HG02623 (cell line): ENCODE data around the gene ZXDC.

ENCODE experiments used
- ATAC-seq: cut with Tn5 transposase; IDR thresholded peaks from one replicate; pipeline ENCODE4 v1.9.1; 2021; ENCODE audit warnings: moderate library complexity; ENCODE audit not compliant: unreplicated experiment

The ZXDC gene

DNA sequence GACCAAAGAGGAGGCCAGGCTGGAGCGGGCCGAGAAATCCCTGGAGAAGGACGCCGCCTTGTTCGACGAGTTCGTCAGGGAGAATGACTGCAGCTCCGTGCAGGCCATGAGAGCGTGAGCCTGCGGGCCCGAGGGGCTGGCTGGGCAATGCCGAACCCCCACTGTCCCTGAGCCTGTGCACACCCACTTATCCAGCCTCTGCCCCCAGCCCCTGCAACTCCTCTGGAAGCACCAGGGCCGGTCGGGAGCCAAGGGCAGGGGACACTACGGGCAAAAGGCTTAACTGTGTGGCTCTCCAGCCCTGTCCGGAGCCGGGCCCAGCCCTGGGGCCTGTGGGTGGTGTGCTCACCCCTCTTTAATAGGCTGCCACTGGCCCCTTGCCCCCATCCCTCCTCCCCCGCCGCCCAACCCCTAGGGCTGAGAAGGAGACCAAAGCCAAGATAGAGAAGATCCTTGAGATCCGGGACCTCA lies 57.0 kb downstream of the ZXDC start:
- no peak for ATAC-seq

DNA sequence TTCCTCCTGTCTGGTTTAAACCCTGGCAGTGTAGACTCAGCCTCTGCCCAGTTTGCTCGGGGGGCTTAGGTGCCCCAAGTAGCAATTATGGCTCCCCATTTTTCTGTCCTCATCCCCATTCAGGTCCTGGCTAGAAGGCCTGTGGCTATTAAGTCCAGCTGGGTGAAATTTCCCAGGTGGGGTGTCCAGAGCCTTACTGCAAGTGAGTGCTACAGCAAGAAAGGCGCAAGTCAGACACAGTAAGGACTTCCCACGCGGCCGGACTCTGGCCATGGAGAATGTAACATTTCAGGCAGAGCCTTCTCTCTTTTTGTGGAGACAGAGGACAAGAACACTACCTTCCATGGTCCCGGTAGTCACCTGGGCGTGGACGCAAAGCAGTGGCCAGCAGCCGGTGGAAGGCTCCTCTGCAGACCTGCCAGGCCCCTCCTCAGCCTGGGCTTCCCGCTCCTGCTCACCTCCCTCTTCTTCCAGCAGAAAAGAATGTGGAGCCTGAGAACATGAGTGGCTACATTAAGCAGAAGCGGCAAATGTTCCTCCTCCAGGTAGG lies 57.6 kb downstream of the ZXDC start:
- no peak for ATAC-seq

DNA sequence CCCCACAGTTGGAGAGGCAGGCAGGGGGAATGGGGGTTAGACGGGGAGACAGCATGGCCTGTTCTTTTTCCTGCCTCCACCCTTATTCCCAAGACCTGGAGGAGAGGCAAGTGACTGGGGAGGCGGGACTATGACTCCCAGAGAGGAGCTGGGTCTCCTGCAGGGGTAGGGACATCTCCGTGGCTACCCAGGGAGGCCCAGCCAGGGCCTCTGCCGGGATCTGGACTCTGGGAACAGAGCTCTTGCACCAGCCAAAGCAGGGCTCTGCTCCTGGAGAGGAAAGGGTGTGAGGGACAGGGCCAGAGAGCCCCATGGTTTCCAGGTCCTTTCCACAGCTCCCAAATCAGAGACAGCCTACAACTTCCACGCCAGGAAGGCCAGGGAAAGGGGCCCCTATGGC lies 58.2 kb downstream of the ZXDC start:
- no peak for ATAC-seq

DNA sequence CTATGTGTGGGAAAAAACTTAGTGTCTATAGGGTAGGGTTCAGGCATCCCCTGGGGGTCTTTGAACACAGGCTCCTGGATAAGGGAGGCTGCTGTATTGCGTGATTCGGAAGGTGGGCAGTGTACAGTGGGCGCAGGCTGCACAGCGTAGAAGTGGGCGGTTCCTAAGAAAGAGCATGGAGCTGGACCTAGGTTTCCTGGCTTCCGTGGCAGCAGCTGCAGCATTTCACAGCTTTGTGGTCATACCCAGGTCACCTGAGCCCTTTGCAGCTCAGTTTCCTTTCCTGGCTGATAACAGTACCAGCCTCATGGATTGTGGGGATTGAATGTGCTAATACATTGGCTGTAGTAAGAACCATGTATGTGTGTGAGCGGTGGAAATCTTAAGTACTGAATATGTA lies 58.7 kb downstream of the ZXDC start:
- ATAC-seq = no peak

GRCh38 chr3:126415661-126416591 lies 59.8 kb downstream of the ZXDC start:
- no peak for ATAC-seq

- ATAC-seq = no peak
These were observed 60.6 kb downstream of the ZXDC start for GRCh38 chr3:126414961-126415660.

- no peak for ATAC-seq
These were observed 61.3 kb downstream of the ZXDC start for GRCh38 chr3:126414406-126414805.

- ATAC-seq = no peak
These were observed 62.0 kb downstream of the ZXDC start for GRCh38 chr3:126413693-126414080.

GRCh38 chr3:126412841-126413692 lies 62.6 kb downstream of the ZXDC start:
- ATAC-seq = no peak

GRCh38 chr3:126408099-126408498 lies 67.6 kb downstream of the ZXDC start:
- ATAC-seq = no peak

GRCh38 chr3:126407412-126408044 lies 68.2 kb downstream of the ZXDC start:
- no peak for ATAC-seq

- no peak for ATAC-seq
These were observed 69.0 kb downstream of the ZXDC start for GRCh38 chr3:126406389-126407296.

- ATAC-seq = no peak
These were observed 72.9 kb downstream of the ZXDC start for GRCh38 chr3:126402666-126403302.

- ATAC-seq = no peak
These were observed 73.5 kb downstream of the ZXDC start for GRCh38 chr3:126402178-126402577.

DNA sequence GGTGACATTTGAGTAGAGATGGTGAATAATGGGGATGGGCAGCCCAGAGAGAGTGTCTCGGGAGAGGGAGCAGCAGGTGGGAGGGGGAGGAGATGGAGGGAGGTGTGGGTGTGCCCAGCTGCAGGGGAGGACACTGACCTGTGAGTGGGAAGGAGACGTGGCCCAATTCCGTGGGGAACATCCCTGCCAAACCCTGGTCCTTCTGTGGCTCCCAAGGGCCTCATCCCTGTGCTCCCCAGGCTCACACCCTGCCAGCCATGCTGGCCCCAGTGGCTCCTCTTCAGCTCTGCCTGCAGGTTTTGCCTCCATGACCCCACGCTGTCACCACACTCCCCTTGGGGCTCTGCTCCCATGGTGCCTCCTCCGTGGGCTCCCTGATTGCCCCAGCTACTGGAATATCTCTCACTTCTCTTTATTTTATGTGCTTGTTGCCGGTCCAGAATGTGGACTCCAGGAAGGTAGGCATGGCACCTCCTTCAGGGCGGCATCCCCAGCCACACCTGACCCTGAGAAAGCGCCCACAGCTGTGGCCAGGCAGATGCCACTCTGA lies 74.0 kb downstream of the ZXDC start:
- ATAC-seq = no peak

DNA sequence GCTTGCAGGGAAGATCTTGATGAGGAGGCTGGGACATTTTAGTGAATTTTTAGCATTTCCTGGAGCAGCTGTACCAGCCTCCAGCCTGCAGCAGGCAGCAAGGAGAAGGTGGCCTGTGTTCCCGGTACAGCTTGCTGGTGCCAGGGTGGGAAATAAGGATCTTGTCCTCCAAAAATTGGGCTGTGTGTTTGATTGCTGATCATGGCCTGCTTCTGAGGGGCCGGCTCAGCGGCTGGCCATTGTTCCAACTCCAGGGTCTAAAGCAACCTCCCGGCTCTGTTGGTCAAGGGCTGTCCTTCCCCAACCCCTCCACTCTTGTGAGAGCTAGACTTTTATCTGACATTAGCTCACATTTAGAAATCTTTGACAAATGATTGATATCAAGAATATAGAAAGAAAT lies 75.9 kb downstream of the ZXDC start:
- ATAC-seq = no peak

DNA sequence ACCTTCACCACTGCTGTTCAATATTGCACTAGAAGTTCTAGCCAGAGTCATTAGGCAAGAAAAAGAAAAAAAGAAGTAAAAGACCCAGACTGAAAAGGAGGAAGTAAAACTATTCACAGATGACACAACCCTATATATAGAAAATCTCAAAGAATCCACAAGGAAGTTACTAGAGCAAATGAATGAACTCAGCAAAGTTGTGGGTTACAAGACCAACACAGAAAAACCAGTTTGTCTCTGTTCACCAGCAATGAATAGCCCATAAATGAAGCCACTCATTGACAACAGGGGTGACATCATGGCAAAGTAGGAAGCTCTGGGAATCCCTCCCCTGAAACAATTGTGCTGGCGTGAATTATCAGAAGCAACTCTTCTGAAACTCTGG lies 76.3 kb downstream of the ZXDC start:
- no peak for ATAC-seq
